ENCODE measurements around the gene PDE11A. TPM values are rescaled to one million over a fixed set of nuclear protein-coding genes. Genes with fewer than 3 reads are reported as not detected.

Gene PDE11A
- total RNA-seq, 3 donors from 2014 or later: 0.96 to 2.3 (median 2.2) TPM

DNA sequence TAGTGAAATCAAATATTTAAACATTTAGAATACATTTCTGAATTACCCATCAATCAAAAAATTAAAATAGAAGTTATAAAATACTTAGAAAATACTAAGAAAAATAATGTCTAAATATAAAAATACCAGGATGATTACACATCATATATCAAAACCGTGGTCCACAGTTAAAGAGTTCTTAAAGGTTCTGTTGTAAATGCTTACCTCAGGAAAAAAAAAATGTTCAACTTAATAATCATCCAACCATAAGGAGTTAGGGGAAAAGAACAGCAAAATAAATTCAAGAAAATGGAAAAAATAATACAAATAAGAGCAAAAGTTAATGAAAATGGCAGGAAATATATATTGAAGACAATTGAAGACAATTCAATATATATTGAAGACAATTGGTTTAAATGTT is 43.2 kb downstream of the PDE11A start:
- no peak for DNase-seq (ENCODE audit: low spot score in 2 of 2)
- TF ChIP-seq POLR2AphosphoS5 (IDR thresholded peaks at IDR 0.05): no peak
- no peak for TF ChIP-seq POLR2A (IDR thresholded peaks at IDR 0.05)
- TF ChIP-seq, protein P1, sequence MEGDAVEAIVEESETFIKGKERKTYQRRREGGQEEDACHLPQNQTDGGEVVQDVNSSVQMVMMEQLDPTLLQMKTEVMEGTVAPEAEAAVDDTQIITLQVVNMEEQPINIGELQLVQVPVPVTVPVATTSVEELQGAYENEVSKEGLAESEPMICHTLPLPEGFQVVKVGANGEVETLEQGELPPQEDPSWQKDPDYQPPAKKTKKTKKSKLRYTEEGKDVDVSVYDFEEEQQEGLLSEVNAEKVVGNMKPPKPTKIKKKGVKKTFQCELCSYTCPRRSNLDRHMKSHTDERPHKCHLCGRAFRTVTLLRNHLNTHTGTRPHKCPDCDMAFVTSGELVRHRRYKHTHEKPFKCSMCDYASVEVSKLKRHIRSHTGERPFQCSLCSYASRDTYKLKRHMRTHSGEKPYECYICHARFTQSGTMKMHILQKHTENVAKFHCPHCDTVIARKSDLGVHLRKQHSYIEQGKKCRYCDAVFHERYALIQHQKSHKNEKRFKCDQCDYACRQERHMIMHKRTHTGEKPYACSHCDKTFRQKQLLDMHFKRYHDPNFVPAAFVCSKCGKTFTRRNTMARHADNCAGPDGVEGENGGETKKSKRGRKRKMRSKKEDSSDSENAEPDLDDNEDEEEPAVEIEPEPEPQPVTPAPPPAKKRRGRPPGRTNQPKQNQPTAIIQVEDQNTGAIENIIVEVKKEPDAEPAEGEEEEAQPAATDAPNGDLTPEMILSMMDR (IDR thresholded peaks at IDR 0.05): no peak
- Histone ChIP-seq H3K27ac (no peak overlapping the region), H3K27me3 (no peaks in the 10 kb centered on the region), H3K9me3 (no peaks in the 10 kb centered on the region), H3K4me1 (no peaks in the 10 kb centered on the region), H3K36me3 (no peaks in the 10 kb centered on the region), H3K4me3 (no peak overlapping the region)
- intact Hi-C loops (cut with DNase I; ENCODE audit: low total_unique reads): no loop called here

DNA sequence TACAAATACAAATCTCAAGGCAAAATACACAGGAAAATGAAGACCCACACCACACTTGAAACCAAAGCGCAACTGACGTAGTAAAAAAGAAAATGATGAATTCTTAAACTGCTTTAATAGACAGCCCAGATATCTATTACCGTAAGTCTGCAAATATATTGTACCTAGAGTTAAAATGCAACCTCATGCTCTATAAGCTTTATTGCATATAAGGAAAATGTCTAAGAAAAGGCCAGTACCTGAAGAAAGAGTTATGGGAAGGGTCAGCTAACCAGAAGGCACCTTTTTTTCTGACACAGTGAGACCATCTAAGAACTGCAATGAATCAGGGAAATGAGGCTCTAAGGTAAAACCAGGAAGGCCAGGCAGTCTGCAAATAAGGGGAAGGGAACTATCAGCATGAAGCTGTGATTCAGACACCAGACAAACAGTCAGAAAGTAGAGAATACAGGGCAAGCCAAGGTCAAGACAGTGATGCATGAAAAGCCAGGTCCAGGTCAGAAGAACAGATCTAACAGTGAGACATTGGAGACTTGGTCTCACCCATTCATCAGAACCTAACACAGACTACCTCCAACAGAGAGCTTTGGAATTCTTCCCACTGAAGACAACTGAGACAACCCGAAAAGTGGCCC is 46.9 kb downstream of the PDE11A start:
- H3K4me3 ChIP-seq: no peak overlapping the region
- no peaks in the 10 kb centered on the region for H3K27me3 ChIP-seq
- H3K27ac ChIP-seq: no peak overlapping the region
- H3K36me3 ChIP-seq: no peaks in the 10 kb centered on the region
- H3K4me1 ChIP-seq: no peaks in the 10 kb centered on the region
- no peak for DNase-seq (ENCODE audit: low spot score in 2 of 2)
- intact Hi-C loops (cut with DNase I; ENCODE audit: low total_unique reads): no loop called here
- no peaks in the 10 kb centered on the region for H3K9me3 ChIP-seq
- TF ChIP-seq, protein P1 (IDR thresholded peaks at IDR 0.05): no peak
- TF ChIP-seq POLR2A (IDR thresholded peaks at IDR 0.05) (no peak), POLR2AphosphoS5 (IDR thresholded peaks at IDR 0.05) (no peak)

DNA sequence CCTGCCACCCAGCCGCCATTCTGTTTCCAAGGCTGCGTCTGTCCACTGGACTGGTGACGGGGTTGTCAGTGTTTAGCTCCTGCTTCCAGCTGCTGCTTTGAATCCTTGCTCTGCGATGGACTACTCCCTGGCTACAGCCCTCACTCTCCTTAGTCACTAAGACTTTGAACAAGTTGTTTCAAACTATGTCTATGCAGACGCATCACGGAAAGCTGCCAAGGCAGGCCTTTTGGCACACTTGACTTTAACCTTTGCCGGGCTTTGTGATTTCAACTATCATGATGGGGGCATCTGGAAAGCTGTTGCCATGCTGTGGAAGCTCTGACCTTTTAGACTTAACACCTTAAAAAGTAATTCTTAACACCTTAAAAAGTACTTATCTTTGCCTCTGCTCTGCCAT is 54.4 kb downstream of the PDE11A start:
- Histone ChIP-seq H3K9me3 (peaks cover 0 to 8% of the 10 kb centered on the region in 2 donors), H3K4me3 (no peak overlapping the region), H3K4me1 (no peaks in the 10 kb centered on the region), H3K36me3 (no peaks in the 10 kb centered on the region), H3K27ac (no peak overlapping the region), H3K27me3 (no peaks in the 10 kb centered on the region)
- TF ChIP-seq, protein P1 (IDR thresholded peaks at IDR 0.05): no peak
- TF ChIP-seq POLR2A (IDR thresholded peaks at IDR 0.05): no peak
- TF ChIP-seq POLR2AphosphoS5 (IDR thresholded peaks at IDR 0.05): no peak
- DNase-seq (ENCODE audit: low spot score in 2 of 2): no peak
- intact Hi-C loops (cut with DNase I; ENCODE audit: low total_unique reads): no loop called here

DNA sequence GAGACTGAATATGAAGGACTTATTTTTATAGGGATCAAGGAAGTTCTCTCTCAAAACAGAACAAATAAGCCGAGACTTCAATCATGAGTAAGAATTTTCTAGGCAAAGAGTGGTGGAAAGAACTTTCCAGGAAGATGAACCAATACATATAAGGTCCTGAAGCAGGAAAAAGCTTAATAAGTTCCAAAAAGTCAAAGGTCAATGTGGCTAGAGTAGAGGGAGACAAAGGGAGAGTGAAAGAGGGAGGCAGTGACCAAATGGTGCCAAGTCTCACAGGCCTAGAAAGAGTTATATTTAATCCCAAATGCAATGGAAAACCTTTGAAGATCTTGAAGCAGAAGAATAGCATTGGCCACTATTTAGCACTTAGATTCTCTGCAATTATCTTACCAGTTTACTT is 56.0 kb downstream of the PDE11A start:
- Histone ChIP-seq H3K36me3 (no peaks in the 10 kb centered on the region), H3K4me3 (no peak overlapping the region), H3K27ac (no peak overlapping the region), H3K4me1 (no peaks in the 10 kb centered on the region), H3K9me3 (peaks cover 0 to 8% of the 10 kb centered on the region in 2 donors), H3K27me3 (no peaks in the 10 kb centered on the region)
- DNase-seq (ENCODE audit: low spot score in 2 of 2): no peak
- intact Hi-C loops (cut with DNase I; ENCODE audit: low total_unique reads): no loop called here
- TF ChIP-seq POLR2AphosphoS5 (IDR thresholded peaks at IDR 0.05): no peak

DNA sequence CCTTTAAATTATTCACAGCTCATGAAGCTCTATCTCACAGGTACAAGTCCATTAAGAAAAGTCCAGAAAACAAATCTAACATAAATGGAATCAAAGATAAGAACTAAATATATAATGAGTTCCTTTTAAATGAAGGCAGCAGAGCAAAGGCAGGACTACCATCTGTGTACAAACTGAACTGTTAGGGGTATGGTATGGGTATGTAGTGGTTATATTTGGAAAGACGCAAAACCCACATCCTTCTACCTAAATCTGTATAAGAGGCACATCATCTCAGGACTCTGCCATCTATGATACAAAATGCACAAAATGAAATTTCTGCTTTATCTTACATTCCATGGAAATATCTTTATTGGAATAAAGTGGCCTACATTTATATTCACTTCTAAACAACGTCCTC is 59.9 kb downstream of the PDE11A start:
- no peak for TF ChIP-seq POLR2AphosphoS5 (IDR thresholded peaks at IDR 0.05)
- TF ChIP-seq, protein P1 (IDR thresholded peaks at IDR 0.05): no peak

More for the DNA sequence above, 59.9 kb downstream of the PDE11A start:
- Histone ChIP-seq H3K4me3 (no peak overlapping the region), H3K9me3 (peaks cover 0 to 8% of the 10 kb centered on the region in 2 donors), H3K36me3 (no peaks in the 10 kb centered on the region), H3K4me1 (no peaks in the 10 kb centered on the region), H3K27me3 (no peaks in the 10 kb centered on the region), H3K27ac (no peak overlapping the region)
- DNase-seq (ENCODE audit: low spot score in 2 of 2): no peak
- intact Hi-C loops (cut with DNase I; ENCODE audit: low total_unique reads): no loop called here
